SK-MEL-5 (cell line): Measurements from ENCODE around the gene RAD18. TPM values are rescaled to one million over a fixed set of nuclear protein-coding genes. Genes with fewer than 3 reads are reported as not detected.

Experiments used
- DNase-seq: peaks from one replicate; pipeline ENCODE4 v3.0.0-alpha.2; 2016; ENCODE audit warnings: low read depth, low spot score
- in situ Hi-C: cut with HindIII; loops from 2 replicates; pipeline ENCODE4 v1.10.0; 2016; ENCODE audit warnings: low sequenced_read_pairs, high pct_unique_total_duplicates, low pct_unique_long_range_greater_than_20kb
- total RNA-seq: library from RNA; depleted of rRNA; stranded (reverse); fragments of >200 nt; shearing (Covaris generic); gene quantifications from 2 replicates; pipeline ENCODE4 v1.2.3, GENCODE V29; 2014

The RAD18 gene
- total RNA-seq, 1 experiment from 2014 or later, result 17.5 TPM

DNA sequence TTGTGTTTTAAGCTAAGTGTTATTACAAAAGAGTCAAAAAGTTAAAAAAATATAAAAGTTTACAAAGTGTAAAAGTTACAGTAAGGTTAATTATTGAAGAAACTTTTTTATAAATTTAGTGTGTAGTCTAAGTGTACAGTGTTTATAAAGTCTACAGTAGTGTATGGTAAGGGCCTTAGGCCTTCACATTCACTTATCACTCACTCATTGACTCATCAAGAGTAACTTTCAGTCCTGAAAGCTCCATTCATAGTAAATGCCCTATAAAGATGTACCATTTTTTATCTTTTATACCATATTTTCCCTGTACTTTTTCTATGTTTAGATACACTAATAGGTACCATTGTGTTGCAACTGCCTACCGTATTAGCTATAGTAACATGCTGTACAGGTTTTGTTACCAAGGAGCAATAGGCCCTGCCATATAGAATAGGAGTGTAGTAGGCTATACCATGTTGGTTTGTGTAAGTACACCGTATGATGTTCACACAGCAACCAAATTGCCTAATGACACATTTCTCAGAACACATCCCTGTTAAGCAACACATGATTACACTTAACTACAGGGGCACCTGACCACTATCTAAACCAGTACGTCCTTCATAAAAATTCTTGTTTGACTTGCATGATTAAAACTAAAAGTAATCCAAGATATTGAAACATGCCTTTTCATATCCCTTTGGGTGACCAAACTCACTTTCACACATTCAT lies 17.2 kb downstream of the RAD18 start:
- DNase-seq, result no peak
- in situ Hi-C loops, result no loop called here

DNA sequence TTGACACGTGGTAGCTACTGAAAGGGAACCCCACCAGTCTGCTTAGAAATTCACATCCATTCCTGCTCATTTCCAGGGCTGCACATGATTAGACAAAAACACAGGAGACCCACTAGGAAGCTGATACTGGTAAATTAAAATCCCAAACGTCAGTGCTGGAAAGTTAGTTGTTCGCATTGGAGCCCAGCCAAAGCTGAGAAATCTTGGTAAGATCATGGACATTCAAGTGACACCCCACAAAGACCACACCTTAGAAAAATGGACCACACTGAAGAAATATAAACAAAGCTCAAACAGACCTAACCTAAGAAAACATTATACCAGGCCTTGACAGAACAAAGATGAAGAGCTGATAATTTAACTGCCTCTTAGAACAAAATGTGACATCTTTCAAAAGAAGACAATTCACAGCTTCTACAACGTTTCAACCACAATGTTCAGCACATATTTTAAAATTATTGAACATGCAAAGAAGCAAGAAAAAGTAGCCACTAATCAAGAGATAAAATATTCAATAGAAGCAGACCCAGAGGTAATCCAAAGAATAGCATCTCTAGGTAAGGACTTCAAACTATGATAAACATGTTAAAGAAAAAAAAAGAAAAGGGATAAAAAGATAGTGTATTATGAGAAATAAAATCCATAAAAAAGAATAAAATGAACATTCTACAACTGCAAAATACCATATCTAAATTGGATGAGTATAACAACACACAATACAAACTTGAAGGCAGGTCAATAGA lies 20.4 kb downstream of the RAD18 start:
- in situ Hi-C loops, result no loop called here
- DNase-seq, result no peak

DNA sequence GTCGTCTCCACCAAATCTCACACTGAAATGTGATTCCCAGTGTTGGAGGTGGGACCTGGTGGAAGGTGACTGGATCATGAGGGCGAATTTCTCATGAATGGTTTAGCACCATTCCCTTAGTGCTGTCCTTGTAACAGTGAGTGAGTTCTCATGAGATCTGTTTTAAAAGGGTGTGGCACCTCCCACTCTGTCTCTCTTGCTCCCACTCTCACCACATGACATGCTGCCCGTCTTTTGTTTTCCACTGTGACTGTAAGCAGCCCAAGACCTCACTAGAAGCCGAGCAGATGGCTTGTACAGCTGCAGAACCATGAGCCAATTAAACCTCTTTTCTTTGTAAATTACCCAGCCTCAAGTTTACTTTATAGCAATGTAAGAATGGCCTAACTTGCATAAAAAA lies 21.2 kb downstream of the RAD18 start:
- no peak for DNase-seq
- in situ Hi-C loops, result no loop called here

DNA sequence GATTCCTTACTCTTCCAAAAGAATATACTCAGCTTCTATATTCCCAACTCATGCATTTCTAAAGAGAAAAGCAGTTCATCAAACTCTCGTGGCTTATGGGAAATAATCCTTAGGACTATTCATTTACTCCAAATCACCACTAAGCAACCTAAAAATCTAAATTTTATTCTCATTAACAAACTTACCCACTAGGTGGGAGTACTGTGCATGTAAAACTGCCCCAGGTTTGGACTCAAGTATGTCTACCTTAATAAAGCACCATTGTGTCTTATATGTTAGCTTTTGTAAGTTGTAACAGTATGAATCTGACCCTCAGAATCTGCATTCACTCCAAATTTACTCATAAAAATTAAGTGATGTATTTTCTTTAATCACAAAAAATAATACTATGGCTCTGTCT lies 25.3 kb downstream of the RAD18 start:
- DNase-seq, result peak; percentile 63
- in situ Hi-C loops, result no loop called here

DNA sequence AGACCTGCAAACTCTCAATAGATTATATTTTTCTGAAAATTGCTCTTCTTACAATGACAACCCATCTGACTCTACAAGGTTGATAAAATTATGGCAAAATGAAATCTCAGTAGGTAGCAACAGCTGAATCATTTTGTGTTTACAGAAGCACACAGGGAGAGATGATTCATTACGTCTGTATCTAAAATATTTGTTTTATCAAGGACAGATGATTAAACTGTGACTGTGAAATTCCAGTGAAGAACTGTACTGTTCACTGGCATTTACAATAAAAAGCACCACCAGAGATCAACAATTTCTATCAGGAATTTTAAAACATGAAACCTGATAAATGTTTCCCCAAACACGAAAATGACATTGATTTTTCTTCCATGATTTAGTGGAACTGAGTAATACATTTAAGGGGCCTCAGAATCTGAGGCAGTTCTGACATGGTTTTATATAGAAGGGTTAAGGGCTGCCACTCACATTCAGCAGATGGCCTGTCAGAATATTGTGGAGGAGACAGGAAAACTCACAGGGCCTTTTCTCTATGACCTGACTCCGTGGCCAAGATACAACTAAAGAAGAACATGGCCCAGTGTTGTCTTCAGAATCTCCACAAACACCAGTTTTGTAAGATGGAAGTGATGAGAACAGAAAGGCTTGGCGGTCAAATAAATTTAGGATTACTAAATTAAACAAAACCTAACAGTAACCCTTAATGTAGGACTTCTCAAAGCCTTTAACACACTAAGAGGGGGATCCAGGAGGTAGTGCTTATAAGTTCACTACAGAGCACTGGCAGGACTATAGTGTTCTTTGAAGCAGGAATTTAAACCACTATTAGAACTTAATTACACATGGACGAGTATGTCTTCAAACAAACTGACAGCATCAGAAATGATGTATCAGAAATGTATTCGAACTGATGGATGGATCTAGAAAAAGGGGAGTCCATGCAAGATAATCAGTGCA lies 25.9 kb downstream of the RAD18 start:
- DNase-seq, result no peak
- in situ Hi-C loops, result no loop called here

DNA sequence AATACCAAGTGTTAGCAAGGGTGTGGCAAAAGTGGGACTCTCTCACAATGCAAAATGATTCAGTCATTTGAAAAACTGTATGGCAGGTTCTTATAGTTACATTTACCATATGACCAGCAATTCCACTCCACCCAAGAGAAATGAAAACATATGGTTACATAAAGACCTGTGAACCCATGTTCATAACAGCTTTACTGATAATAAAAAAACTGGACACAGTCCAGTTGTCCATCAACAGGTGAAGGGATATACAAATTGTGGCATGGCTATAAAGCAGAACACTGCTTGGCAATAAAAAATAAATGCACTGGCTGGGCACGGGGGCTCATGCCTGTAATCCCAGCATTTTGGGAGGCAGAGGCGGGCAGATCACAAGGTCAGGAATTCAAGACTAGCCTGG lies 30.8 kb downstream of the RAD18 start:
- no peak for DNase-seq
- in situ Hi-C loops, result no loop called here

DNA sequence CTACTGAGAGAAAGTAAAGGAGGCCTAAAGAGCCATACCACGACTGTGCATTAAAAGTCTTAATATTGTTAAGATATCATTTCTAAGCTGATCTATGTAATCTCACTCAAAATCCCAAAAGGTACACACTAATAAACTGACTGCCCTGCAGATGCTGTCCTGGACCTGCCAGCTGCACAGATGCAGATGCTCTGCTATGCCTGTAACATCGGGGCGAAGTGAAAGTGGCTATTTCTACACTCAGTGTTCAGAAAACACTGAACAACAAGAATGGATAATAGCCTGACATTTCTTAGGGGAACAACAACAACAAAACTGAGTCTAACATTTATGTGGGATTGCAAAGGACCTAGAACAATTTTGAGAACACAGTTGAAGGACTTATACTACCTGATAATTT lies 31.9 kb downstream of the RAD18 start:
- no peak for DNase-seq
- in situ Hi-C loops, result no loop called here

DNA sequence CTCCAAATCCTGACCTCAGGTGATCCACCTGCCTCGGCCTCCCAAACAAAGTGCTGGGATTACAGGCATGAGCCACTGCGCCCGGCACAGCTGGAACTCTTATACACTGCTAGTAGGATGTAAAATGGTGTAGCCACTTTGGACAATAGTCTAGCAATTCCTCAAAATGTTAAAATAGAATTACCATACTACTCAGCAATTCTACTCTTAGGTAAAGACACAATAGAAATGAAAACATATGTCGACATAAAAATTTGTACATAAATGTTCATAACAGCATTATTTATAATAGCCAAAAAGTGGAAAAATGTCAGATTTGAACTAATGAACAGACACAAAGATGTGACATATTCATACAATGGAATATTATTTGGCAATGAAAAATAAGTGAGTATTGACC lies 33.4 kb downstream of the RAD18 start:
- in situ Hi-C loops, result no loop called here
- DNase-seq, result no peak

DNA sequence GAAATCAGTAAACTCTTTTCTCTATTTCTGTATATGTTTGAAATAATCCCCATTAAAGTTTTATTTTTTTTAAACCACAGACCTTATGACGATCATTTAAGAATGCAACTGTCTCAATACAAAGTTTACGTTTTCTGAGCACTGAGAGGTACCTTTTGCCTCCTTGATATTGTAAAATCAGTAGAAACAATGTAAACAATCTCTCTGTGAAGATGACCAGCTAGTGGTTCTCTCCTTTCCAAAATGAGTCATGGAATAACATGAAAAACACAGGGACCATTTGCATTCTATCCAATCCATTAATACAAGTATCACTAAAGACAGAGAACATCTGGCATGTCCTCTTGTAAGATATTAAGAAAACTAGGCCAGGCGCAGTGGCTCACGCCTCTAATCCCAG lies 48.8 kb downstream of the RAD18 start:
- no peak for DNase-seq
- in situ Hi-C loops, result no loop called here

DNA sequence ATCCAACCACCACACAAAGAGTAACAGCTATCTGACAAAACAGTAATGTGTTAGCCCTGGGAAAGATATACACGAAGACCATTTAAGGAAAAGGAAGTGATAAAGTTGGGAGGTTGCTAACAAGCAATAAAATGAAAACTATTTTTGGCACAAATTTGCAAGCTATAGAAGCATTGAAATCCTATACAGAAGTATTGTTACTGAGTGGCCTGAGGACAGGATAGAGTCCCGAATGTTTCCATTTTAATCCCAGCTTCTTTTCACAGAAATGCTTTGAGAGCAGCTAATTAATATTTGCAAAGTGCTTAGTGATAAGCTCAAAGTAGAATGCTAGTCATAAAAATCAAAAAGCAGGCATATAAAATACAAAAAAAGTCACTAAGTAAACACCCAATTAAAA lies 51.5 kb downstream of the RAD18 start:
- in situ Hi-C loops, result no loop called here
- DNase-seq, result no peak

DNA sequence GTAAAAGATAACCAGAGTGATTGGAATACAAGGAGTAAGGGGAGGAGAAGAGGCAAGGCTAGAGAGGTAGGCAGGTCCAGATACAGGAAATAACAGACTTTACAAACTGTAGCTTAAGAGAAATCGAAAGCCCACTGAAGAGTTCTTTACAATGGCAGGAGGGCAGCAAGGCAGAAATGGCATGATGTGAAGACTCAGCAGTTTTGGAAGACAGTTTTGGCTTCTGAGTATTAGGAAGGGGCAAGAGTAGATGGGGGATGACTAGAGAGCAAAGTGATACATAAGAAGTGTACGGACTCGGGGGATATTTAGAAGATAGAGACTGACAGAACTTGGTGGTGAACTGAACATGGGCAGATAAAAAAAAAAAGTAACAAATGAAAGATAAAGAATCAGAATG lies 54.1 kb downstream of the RAD18 start:
- DNase-seq, result no peak
- in situ Hi-C loops, result no loop called here

DNA sequence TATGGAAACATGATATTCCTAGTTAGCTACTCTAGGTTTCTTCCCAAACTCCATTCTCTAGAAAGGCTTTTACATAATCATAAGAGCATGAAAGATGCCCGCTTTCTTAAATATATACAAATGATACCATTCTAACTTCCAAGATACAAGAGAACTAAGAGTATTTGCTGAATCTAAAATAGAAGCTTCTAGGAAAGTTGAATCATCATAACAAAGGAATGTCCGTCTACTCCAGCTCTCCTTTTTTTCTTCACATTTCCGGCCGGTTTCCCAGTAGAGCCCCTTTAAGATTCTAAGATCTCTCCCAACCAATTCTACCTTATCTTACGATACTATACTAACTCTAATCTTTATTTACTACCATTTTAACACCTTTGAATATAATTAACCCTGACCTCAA lies 60.1 kb downstream of the RAD18 start:
- no peak for DNase-seq
- in situ Hi-C loops, result no loop called here

DNA sequence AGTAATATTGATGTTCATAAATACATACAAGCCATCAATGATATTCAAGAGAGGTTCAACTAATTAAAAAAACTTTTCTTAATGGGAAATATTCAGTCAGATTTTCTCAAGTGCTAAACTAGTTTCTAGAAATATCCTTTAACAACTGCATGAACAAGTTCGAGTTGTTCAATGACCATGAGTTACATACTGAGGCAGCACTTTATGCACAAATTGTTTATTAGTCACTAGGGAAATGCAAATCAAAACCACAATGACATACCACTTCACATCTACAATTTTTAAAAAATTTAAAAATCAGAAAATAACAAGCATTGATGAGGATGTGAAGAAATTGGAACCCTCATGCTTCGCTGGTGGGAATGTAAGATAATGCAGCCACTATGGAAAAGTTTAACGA lies 62.4 kb downstream of the RAD18 start:
- in situ Hi-C loops, result no loop called here
- no peak for DNase-seq

DNA sequence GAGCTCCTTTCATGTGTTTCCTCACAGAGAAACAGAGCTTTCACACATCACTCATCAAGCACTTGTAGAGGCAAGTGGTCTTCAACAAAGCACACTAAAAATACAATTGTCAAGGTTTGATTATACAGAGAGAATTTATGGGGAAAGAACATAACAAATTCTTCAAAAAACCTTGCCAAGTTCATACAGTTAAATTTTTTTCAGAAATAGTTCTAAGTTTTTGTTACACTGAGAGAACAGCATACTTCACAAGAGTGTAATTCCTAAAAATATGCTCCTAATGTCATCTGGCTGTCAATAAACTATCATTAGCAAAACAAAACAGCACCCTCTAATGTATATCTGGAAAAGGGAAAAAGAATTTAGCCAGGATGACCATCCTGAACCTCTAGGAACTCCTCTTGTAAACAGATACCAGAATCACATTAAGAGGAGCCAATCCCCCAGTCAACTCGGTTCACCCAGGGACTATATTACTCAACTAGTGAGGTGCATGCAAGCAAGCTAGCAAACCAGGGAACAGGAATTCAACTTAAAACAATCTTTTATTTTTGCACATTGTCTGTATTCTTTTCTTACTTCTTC lies 63.3 kb downstream of the RAD18 start:
- in situ Hi-C loops, result no loop called here
- DNase-seq, result no peak

DNA sequence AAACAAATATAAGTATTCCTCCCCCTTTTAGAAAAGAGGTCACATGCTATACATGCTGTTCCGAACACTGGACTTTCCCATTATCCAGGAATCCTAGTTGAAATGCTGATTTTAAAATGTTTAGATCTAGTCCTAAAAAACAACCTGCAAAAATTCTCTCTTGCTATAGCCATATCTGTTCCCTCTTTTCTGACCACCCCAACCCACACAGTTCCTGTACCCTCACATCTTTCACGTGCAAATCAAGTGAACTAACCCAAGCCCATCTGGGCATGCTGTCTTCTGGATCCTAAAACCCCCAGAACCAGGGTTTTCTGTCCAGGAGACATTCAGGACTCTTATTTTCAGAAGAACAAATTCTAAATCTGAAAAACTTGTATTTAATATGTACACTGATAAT lies 67.4 kb downstream of the RAD18 start:
- DNase-seq, result no peak
- in situ Hi-C loops, result no loop called here

DNA sequence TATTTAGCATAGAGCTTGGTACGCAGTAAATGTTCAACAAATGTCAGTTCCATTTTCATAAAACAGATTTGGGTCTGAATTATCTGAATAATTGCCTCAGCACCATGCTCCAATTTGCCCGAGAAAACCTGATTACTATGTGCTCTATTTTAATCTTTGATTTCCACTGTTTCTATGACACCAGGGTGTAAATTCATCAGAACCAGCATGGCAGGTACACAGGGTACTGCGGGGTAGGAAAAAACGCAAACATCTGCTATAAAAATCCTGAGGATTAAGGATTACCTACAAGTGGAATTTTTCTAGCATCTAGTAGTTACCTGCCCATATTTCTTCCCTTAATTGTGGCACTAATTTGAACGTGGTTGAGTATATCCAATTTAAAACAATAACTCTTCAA lies 70.3 kb downstream of the RAD18 start:
- in situ Hi-C loops, result no loop called here
- no peak for DNase-seq

DNA sequence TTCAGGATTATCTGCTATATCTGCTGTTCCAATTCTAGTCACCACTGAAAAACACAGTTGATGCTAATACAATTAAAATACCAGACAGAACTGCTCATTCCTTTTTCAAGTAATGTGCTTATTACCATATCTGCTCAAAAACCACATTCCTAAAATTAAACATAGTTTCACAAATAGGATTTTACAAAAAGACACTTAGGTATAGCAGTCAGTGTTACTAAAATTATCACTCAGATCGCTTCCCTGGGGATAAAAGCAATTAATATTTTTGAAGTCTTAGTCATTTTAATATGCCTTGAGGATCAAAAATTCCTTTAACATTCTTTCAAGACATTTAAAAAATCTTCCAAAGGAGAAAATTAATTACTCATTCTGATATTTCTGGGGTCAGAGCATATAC lies 71.5 kb downstream of the RAD18 start:
- DNase-seq, result no peak
- in situ Hi-C loops, result no loop called here

DNA sequence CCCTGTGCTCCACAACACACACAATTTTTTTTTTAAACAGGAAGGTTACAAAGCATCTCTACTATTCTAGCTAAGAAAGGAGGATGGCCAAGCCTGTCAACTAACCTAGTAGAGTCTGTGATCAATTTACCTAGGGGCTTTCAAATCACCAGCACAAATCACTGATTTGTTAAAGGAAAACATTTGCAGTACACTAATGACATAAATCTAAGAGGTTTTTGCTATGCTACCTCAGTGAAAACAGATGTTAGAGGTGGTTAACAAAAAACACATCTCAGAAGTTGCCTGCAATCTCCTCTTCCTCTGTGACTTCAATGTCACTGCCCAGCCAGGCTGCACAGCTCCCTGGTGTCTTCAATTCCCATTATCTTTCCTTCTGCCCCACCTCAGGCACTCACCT lies 72.0 kb downstream of the RAD18 start:
- no peak for DNase-seq
- in situ Hi-C loops, result no loop called here
